ENCODE measurements around the gene DCUN1D4.

DNA sequence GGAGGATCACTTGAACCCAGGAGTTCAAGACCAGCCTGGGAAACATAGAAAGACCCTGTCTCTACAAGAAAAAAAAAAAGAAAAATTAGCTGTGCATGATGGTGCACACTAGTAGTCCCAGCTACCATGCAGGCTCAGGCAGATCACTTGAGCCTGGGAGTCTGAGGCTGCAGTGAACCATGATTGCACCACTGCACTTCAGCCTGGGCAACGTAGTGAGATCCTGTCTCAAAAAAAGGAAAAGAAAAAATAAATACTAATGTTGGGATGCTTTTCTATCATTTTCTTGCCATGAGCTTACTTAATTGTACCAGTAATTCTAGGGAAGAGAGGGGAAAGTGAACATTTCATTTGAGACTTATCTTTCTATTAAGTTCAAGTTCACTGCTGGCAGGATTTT, 19.8 kb downstream of the DCUN1D4 start:
- no peak for TF ChIP-seq POLR2A (IDR thresholded peaks at IDR 0.05)
- TF ChIP-seq, protein P1, sequence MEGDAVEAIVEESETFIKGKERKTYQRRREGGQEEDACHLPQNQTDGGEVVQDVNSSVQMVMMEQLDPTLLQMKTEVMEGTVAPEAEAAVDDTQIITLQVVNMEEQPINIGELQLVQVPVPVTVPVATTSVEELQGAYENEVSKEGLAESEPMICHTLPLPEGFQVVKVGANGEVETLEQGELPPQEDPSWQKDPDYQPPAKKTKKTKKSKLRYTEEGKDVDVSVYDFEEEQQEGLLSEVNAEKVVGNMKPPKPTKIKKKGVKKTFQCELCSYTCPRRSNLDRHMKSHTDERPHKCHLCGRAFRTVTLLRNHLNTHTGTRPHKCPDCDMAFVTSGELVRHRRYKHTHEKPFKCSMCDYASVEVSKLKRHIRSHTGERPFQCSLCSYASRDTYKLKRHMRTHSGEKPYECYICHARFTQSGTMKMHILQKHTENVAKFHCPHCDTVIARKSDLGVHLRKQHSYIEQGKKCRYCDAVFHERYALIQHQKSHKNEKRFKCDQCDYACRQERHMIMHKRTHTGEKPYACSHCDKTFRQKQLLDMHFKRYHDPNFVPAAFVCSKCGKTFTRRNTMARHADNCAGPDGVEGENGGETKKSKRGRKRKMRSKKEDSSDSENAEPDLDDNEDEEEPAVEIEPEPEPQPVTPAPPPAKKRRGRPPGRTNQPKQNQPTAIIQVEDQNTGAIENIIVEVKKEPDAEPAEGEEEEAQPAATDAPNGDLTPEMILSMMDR (IDR thresholded peaks at IDR 0.05): no peak
